HEK293 (cell line): ENCODE results near the gene ACSM5.

Experiments
- CTCF ChIA-PET: fragments of 350-600 bp; formaldehyde crosslinking; extraction: SDS; loops from one replicate; lab custom pipeline; 2021; ENCODE audit warnings: antibody characterized with exemption; lab: Yijun Ruan, JAX
- POLR2A ChIA-PET: fragments of 300-600 bp; formaldehyde crosslinking; extraction: SDS; loops from one replicate; lab custom pipeline; 2020; ENCODE audit warnings: antibody characterized with exemption, inconsistent platforms; lab: Yijun Ruan, JAX
- H3K27ac ChIP-seq: fragments of 200-500 bp; sonication (Bioruptor generic); 2 replicates; pipeline ENCODE4 v1.5.1; 2014; ENCODE audit warnings: low read depth, low read length, control low read depth, inconsistent platforms; ENCODE audit errors: extremely low read depth
- H3K36me3 ChIP-seq, 2 experiments: fragments of 200-500 bp in 1 of 2; sonication (Bioruptor generic) in 1 of 2; 1 replicate in 1 of 2; 2 replicates in 1 of 2; pipeline ENCODE4 v1.5.1; 2014 to 2017; ENCODE audit warnings: inconsistent platforms in 2 of 2, low read length in 2 of 2; ENCODE audit not compliant: control insufficient read depth in 2 of 2, insufficient read depth in 1 of 2
- H3K4me1 ChIP-seq: fragments of 200-500 bp; sonication (Bioruptor generic); 2 replicates; pipeline ENCODE4 v1.5.1; 2014; ENCODE audit warnings: mild to moderate bottlenecking, low read length, inconsistent platforms; ENCODE audit not compliant: control insufficient read depth, insufficient read depth
- H3K4me3 ChIP-seq: 2 replicates; pipeline ENCODE4 v1.5.1; 2011; ENCODE audit warnings: low read depth, mild to moderate bottlenecking, control low read depth, low read length, moderate library complexity
- H3K9me3 ChIP-seq: fragments of 200-500 bp; sonication (Bioruptor generic); 2 replicates; pipeline ENCODE4 v1.5.1; 2014; ENCODE audit warnings: low read depth, low read length, inconsistent platforms; ENCODE audit not compliant: control insufficient read depth, insufficient read depth
- KLF8 ChIP-seq: fragments of 450-650 bp; formaldehyde crosslinking; IDR thresholded peaks from 2 replicates; pipeline ENCODE4 v1.5.1; 2016; ENCODE audit warnings: missing biosample characterization, missing genetic modification characterization
- SALL2 ChIP-seq: fragments of 450-650 bp; formaldehyde crosslinking; IDR thresholded peaks from 2 replicates; pipeline ENCODE4 v1.5.0; 2017; ENCODE audit warnings: missing biosample characterization, mild to moderate bottlenecking, missing genetic modification characterization, borderline replicate concordance
- TRIM28 ChIP-seq: IDR thresholded peaks from 2 replicates; pipeline ENCODE4 v1.6.1; 2011; ENCODE audit warnings: low read length, control low read depth, borderline replicate concordance
- WT1 ChIP-seq: fragments of 450-650 bp; formaldehyde crosslinking; IDR thresholded peaks from 2 replicates; pipeline ENCODE4 v1.5.1; 2016; ENCODE audit warnings: missing biosample characterization, missing genetic modification characterization
- ZBTB8A ChIP-seq: fragments of 450-650 bp; formaldehyde crosslinking; IDR thresholded peaks from 2 replicates; pipeline ENCODE4 v1.5.1; 2016; ENCODE audit warnings: missing biosample characterization, missing genetic modification characterization
- ZFP69B ChIP-seq: fragments of 450-650 bp; formaldehyde crosslinking; IDR thresholded peaks from 2 replicates; pipeline ENCODE4 v1.5.1; 2016; ENCODE audit warnings: missing biosample characterization, missing genetic modification characterization
- ZNF184 ChIP-seq: fragments of 450-650 bp; IDR thresholded peaks from 2 replicates; pipeline ENCODE4 v1.5.1; 2018; ENCODE audit warnings: missing biosample characterization, mild to moderate bottlenecking, missing genetic modification characterization
- ZNF280D ChIP-seq: fragments of 450-650 bp; formaldehyde crosslinking; IDR thresholded peaks from 2 replicates; pipeline ENCODE4 v1.5.1; 2016; ENCODE audit warnings: missing biosample characterization, missing genetic modification characterization
- ZNF350 ChIP-seq: fragments of 450-650 bp; formaldehyde crosslinking; IDR thresholded peaks from 2 replicates; pipeline ENCODE4 v1.5.0; 2017; ENCODE audit warnings: missing biosample characterization, mild to moderate bottlenecking, missing genetic modification characterization
- ZNF366 ChIP-seq: fragments of 450-650 bp; formaldehyde crosslinking; conservative IDR thresholded peaks from 2 replicates; pipeline ENCODE4 v1.5.1; 2016; ENCODE audit warnings: missing biosample characterization, missing genetic modification characterization
- ZNF394 ChIP-seq: fragments of 450-650 bp; formaldehyde crosslinking; IDR thresholded peaks from 2 replicates; pipeline ENCODE4 v1.5.1; 2016; ENCODE audit warnings: missing biosample characterization, missing genetic modification characterization, mild to moderate bottlenecking, moderate library complexity, borderline replicate concordance
- ZNF449 ChIP-seq: fragments of 450-650 bp; formaldehyde crosslinking; IDR thresholded peaks from 2 replicates; pipeline ENCODE4 v1.5.1; 2017; ENCODE audit warnings: missing biosample characterization, mild to moderate bottlenecking, missing genetic modification characterization, moderate library complexity
- ZNF473 ChIP-seq: fragments of 450-650 bp; formaldehyde crosslinking; IDR thresholded peaks from 2 replicates; pipeline ENCODE4 v1.5.1; 2017; ENCODE audit warnings: missing biosample characterization, missing genetic modification characterization
- ZNF544 ChIP-seq: fragments of 450-650 bp; formaldehyde crosslinking; IDR thresholded peaks from 2 replicates; pipeline ENCODE4 v1.5.0; 2017; ENCODE audit warnings: missing biosample characterization, missing genetic modification characterization
- ZNF561 ChIP-seq: fragments of 450-650 bp; IDR thresholded peaks from 2 replicates; pipeline ENCODE4 v1.5.1; 2018; ENCODE audit warnings: missing biosample characterization, missing genetic modification characterization, borderline replicate concordance
- ZNF624 ChIP-seq: fragments of 450-650 bp; formaldehyde crosslinking; IDR thresholded peaks from 2 replicates; pipeline ENCODE4 v1.5.1; 2017; ENCODE audit warnings: missing biosample characterization, missing genetic modification characterization
- ZNF776 ChIP-seq: fragments of 450-650 bp; formaldehyde crosslinking; IDR thresholded peaks from 2 replicates; pipeline ENCODE4 v1.5.0; 2017; ENCODE audit warnings: missing biosample characterization, missing genetic modification characterization, borderline replicate concordance
- TF ChIP-seq, protein P1 (sequence below): fragments of 450-650 bp; IDR thresholded peaks from 2 replicates; pipeline ENCODE4 v1.5.1; 2018; ENCODE audit warnings: missing biosample characterization, missing genetic modification characterization
- TF ChIP-seq, protein P2 (sequence below): fragments of 450-650 bp; formaldehyde crosslinking; IDR thresholded peaks from 2 replicates; pipeline ENCODE4 v1.5.0; 2017; ENCODE audit warnings: missing biosample characterization, missing genetic modification characterization, borderline replicate concordance

The ACSM5 gene

GRCh38 chr16:20391045-20391444, 18.3 kb upstream of the ACSM5 start:
- CTCF ChIA-PET, result interaction anchor here (0.6 kb wide), 1 partner anchor 300 kb away, joined by 3 read pairs; no protein-coding TSS in a partner anchor
- H3K36me3 ChIP-seq, result no peaks in the 10 kb centered on the region
- TF ChIP-seq ZNF544 (tag by site-specific recombination) (no peak), ZNF366 (no peak), ZFP69B (no peak), ZNF184 (tag by site-specific recombination) (no peak), ZNF280D (no peak), ZNF394 (tag by site-specific recombination) (no peak), ZNF776 (tag by site-specific recombination) (no peak), ZBTB8A (no peak), ZNF624 (no peak), WT1 (no peak), ZNF350 (tag by site-specific recombination) (no peak), TRIM28 (no peak), ZNF449 (tag by site-specific recombination) (no peak), SALL2 (tag by site-specific recombination) (0 out of 2 replicates have a peak, but pooled peaks have one; percentile 48), ZNF473 (tag by site-specific recombination) (no peak), KLF8 (tag by site-specific recombination) (no peak), ZNF561 (tag by site-specific recombination) (no peak)
- TF ChIP-seq, protein P1, sequence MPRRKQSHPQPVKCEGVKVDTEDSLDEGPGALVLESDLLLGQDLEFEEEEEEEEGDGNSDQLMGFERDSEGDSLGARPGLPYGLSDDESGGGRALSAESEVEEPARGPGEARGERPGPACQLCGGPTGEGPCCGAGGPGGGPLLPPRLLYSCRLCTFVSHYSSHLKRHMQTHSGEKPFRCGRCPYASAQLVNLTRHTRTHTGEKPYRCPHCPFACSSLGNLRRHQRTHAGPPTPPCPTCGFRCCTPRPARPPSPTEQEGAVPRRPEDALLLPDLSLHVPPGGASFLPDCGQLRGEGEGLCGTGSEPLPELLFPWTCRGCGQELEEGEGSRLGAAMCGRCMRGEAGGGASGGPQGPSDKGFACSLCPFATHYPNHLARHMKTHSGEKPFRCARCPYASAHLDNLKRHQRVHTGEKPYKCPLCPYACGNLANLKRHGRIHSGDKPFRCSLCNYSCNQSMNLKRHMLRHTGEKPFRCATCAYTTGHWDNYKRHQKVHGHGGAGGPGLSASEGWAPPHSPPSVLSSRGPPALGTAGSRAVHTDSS (tag by site-specific recombination), result peak; percentile 75
- TF ChIP-seq, protein P2, sequence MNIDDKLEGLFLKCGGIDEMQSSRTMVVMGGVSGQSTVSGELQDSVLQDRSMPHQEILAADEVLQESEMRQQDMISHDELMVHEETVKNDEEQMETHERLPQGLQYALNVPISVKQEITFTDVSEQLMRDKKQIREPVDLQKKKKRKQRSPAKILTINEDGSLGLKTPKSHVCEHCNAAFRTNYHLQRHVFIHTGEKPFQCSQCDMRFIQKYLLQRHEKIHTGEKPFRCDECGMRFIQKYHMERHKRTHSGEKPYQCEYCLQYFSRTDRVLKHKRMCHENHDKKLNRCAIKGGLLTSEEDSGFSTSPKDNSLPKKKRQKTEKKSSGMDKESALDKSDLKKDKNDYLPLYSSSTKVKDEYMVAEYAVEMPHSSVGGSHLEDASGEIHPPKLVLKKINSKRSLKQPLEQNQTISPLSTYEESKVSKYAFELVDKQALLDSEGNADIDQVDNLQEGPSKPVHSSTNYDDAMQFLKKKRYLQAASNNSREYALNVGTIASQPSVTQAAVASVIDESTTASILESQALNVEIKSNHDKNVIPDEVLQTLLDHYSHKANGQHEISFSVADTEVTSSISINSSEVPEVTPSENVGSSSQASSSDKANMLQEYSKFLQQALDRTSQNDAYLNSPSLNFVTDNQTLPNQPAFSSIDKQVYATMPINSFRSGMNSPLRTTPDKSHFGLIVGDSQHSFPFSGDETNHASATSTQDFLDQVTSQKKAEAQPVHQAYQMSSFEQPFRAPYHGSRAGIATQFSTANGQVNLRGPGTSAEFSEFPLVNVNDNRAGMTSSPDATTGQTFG (tag by site-specific recombination), result 0 out of 2 replicates have a peak, but pooled peaks have one; percentile 32
- TF ChIP-seq, all 188 proteins: peak for 3
- no peaks in the 10 kb centered on the region for H3K4me1 ChIP-seq
- no peak overlapping the region for H3K27ac ChIP-seq
- no peaks in the 10 kb centered on the region for H3K9me3 ChIP-seq
- POLR2A ChIA-PET, result no interaction called here
- H3K4me3 ChIP-seq, result no peak overlapping the region
